ENCODE results near the gene AP1S1.

AP1S1 gene

DNA sequence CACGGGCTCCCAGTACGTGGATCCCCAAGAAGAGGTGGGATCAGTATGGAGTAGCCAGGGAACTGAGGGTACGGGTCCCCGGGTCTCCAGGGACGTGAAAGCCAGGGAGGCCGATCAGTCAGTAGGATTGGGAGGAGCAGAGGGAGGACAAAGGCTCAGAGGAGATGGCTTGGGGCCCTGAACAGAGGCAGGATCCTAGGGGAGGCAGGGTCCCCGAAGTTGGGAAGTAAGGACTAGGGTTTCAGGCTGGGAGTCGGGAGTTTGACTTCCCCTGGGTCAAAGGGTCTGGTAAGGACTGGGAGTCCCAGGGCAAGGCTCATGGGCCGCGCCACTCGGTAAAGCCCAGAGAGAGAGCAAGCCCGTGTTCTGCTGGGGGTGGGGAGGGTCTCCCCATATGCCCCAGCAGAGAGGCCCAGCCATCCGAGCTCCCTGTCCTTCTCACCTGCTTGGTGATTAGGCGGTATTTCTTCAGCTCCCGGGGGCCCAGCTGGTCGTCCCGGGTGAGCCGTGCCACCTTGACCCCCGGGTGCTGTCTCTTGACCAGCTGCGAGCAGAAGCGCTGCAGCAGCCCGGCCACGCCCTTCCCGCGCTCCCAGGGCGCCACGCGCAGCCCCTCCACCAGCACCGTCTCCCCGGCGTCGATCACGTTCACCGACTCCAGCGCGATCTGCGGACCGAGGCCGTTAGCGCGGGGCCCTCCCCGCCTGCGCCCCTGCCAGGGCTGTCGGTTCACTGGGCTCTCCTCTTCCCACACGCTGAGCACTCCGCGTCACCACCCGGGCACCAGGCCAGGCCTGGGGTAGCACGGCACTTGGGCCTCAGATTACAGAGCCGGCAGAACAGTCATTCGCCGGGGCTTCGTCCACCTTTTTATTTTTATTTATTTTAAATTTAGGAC is 18.8 kb downstream of the AP1S1 start:
- peak; percentile 78 for DNase-seq (ENCODE audit: low read depth)
- H3K4me3 ChIP-seq (replicated peaks; ENCODE audit: low read depth, low read length): no peak overlapping the region
- TF ChIP-seq, protein P1, sequence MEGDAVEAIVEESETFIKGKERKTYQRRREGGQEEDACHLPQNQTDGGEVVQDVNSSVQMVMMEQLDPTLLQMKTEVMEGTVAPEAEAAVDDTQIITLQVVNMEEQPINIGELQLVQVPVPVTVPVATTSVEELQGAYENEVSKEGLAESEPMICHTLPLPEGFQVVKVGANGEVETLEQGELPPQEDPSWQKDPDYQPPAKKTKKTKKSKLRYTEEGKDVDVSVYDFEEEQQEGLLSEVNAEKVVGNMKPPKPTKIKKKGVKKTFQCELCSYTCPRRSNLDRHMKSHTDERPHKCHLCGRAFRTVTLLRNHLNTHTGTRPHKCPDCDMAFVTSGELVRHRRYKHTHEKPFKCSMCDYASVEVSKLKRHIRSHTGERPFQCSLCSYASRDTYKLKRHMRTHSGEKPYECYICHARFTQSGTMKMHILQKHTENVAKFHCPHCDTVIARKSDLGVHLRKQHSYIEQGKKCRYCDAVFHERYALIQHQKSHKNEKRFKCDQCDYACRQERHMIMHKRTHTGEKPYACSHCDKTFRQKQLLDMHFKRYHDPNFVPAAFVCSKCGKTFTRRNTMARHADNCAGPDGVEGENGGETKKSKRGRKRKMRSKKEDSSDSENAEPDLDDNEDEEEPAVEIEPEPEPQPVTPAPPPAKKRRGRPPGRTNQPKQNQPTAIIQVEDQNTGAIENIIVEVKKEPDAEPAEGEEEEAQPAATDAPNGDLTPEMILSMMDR (IDR thresholded peaks at IDR 0.05; ENCODE audit: low read length, missing control alignments): no peak

DNA sequence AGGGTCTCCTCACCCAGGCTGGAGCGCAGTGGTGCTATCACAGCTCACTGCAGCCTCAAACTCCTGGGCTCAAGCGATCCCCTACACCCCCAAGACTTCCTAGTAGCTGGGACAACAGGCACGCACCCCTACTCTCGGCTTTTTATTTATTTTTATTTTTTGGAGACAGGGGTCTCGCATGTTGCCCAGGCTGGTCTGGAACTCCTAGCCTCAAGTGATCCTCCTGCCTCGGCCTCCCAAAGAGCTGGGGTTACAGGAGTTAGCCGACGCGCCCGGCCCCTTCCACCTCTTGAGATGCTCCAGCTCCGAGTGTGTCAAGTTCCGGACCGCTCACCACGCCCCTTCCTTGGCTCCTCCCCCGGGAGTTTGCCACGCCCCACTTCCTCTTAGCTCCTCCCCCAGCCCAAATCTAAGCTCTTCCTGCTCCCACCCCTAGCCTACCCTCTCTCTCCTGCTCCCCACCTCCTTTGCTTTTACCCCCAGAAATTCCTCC is 19.5 kb downstream of the AP1S1 start:
- TF ChIP-seq, protein P1 (IDR thresholded peaks at IDR 0.05; ENCODE audit: low read length, missing control alignments): no peak
- DNase-seq (ENCODE audit: low read depth): peak; percentile 58
- H3K4me3 ChIP-seq (replicated peaks; ENCODE audit: low read depth, low read length): no peak overlapping the region

DNA sequence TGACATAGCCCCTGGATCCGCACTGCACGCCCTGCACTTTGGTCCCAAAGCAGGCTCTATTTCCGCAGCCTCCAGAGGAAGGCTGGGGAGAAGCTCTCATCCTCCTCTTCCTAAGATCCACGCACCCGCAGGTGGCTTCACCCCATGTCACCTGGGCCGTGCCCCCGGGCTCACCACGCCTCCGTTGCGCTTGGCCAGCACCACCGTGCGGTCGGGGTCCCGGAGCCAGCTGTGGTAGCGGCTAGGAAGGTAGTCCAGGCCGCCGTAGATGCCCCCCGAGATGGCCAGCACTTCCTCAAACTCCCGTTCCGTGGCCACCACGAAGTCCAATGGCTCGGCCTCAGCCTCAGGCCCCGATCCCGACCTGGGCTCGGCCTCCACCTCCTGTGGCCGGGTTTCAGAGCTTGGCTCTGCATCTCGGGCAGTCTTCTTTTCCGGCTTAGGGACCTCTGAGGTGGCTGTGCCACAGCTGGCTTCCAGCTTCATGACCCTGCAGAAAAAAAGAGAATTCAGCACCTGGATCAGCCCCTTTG is 20.1 kb downstream of the AP1S1 start:
- H3K4me3 ChIP-seq (replicated peaks; ENCODE audit: low read depth, low read length): no peak overlapping the region
- TF ChIP-seq, protein P1 (IDR thresholded peaks at IDR 0.05; ENCODE audit: low read length, missing control alignments): no peak
- no peak for DNase-seq (ENCODE audit: low read depth)

DNA sequence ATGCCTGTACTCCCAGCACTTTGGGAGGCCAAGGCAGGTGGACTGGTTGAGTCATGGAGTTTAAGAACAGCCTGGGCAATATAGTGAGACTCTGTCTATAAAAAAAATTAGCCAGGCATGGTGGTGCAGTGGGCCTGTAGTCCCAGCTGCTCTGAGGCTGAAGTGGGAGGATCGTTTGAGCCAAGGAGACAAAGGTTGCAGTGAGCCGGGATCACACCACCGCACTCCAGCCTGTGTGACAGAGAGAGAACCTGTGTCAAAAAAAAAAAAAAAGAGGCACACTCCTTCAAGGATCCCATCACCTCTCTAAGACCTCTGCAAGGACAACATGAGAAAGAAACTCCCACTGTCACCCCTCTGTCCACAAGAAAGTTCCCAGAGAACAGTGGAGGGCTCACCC is 21.4 kb downstream of the AP1S1 start:
- TF ChIP-seq, protein P1 (IDR thresholded peaks at IDR 0.05; ENCODE audit: low read length, missing control alignments): no peak
- no peak for DNase-seq (ENCODE audit: low read depth)
- no peak overlapping the region for H3K4me3 ChIP-seq (replicated peaks; ENCODE audit: low read depth, low read length)

DNA sequence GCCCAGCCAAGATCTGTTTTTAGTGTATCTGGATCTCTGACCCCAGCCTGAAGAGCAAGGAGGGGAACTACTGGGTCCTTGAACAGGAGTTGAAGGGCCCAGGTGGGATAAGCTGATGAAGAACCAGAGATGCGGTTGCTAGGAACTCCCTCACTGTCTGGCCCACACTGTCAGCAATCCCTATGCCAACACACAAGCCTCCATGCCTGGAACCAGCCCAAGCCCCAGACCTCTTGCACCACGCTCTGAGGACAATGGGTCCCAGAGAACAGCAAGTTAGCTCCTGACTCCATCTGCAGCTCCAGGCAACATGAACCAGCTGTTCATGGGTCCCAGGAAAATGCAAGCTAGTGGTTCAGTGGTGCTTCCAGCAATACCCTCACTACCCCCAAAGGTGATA is 23.4 kb downstream of the AP1S1 start:
- no peak overlapping the region for H3K4me3 ChIP-seq (replicated peaks; ENCODE audit: low read depth, low read length)

DNA sequence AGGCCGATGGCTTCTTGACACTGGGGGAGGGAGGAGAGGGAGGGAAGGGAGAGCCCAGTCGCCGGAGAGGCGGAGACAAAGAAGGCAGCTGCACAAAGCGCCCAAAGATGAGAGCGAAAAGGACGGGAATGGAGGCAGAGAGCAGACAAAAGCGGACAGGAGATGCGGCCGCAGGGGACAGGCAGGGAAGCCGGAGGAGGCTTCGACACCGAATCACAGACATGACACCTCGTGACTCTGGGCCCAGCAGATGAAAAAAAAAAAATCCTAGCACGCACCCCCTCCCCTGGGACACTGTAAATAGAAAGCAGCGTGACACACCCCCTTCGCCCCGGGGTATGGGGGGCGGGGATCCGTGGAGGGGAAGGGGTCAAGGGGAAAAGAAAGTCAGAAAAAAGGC is 24.8 kb downstream of the AP1S1 start:
- TF ChIP-seq, protein P1 (IDR thresholded peaks at IDR 0.05; ENCODE audit: low read length, missing control alignments): no peak
- no peak for DNase-seq (ENCODE audit: low read depth)
- no peak overlapping the region for H3K4me3 ChIP-seq (replicated peaks; ENCODE audit: low read depth, low read length)

More for the DNA sequence above, 23.4 kb downstream of the AP1S1 start:
- TF ChIP-seq, protein P1 (IDR thresholded peaks at IDR 0.05; ENCODE audit: low read length, missing control alignments): no peak
- DNase-seq (ENCODE audit: low read depth): peak; percentile 77

Measured in fibroblast of pulmonary artery (primary cell).